ENCODE data around the gene TXNDC2. TPM values are rescaled to one million over a fixed set of nuclear protein-coding genes. Genes with fewer than 3 reads are reported as not detected.
"Not testable (repeated sequence)": the region's sequence is repeated elsewhere in the genome, so short reads cannot be mapped to it uniquely, and the experiment has no call there.

Gene TXNDC2
- total RNA-seq, 1 donor from 2014 or later = under 0.01 TPM

DNA sequence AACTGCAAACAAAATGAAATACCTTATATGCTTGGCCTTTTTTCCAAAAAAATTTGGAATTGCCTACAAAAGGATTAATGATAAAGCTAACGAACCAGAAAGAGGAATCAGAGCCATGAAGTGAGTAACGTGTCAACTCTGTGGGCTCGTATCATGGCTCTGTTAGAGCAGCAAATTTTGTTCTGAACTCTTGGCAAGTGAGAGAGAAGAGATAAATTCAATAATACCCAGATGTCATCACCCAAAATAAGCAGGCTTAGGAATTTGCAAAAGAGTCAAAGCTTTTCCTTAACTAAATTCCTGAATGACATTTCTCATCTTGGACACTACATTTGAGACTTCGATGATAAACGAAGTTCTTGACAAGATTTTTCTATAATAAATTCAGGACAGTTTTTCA is 4.4 kb downstream of the TXNDC2 start:
- TF ChIP-seq, protein P1, sequence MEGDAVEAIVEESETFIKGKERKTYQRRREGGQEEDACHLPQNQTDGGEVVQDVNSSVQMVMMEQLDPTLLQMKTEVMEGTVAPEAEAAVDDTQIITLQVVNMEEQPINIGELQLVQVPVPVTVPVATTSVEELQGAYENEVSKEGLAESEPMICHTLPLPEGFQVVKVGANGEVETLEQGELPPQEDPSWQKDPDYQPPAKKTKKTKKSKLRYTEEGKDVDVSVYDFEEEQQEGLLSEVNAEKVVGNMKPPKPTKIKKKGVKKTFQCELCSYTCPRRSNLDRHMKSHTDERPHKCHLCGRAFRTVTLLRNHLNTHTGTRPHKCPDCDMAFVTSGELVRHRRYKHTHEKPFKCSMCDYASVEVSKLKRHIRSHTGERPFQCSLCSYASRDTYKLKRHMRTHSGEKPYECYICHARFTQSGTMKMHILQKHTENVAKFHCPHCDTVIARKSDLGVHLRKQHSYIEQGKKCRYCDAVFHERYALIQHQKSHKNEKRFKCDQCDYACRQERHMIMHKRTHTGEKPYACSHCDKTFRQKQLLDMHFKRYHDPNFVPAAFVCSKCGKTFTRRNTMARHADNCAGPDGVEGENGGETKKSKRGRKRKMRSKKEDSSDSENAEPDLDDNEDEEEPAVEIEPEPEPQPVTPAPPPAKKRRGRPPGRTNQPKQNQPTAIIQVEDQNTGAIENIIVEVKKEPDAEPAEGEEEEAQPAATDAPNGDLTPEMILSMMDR (IDR thresholded peaks at IDR 0.05; ENCODE audit: insufficient read depth, low read length, severe bottlenecking) = no peak
- Histone ChIP-seq H3K36me3 (ENCODE audit: control insufficient read depth, insufficient read depth, low read length) (no peaks in the 10 kb centered on the region), H3K27me3 (ENCODE audit: control insufficient read depth, insufficient read depth, low read length) (no peaks in the 10 kb centered on the region), H3K4me3 (ENCODE audit: low read depth, low read length) (no peak overlapping the region)
- DNase-seq (ENCODE audit: low read depth) (no peak), FAIRE-seq (no peak)

DNA sequence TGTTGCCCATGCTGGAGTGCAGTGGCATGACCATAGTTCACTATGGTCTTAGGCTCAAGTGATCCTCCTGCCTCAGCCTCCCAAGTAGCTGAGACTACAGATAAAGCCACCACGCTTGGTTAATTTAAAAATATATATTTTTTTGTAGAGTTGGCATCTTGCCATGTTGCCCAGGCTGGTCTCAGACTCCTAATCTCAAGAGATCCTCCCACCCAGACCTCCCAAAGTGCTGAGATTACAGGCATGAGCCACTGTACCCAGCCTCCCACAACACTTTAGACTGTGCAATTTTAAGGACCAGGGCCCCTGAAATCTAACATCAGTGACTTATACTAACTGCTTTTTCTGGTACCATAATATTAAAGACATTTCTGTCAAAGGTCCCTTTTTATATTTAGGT is 5.2 kb downstream of the TXNDC2 start:
- DNase-seq (ENCODE audit: low read depth) (no peak), FAIRE-seq (no peak)
- H3K36me3 ChIP-seq (ENCODE audit: control insufficient read depth, insufficient read depth, low read length) = no peaks in the 10 kb centered on the region
- H3K4me3 ChIP-seq (ENCODE audit: low read depth, low read length) = no peak overlapping the region
- H3K27me3 ChIP-seq (ENCODE audit: control insufficient read depth, insufficient read depth, low read length) = no peaks in the 10 kb centered on the region
- TF ChIP-seq, protein P1 (IDR thresholded peaks at IDR 0.05; ENCODE audit: insufficient read depth, low read length, severe bottlenecking) = no peak

DNA sequence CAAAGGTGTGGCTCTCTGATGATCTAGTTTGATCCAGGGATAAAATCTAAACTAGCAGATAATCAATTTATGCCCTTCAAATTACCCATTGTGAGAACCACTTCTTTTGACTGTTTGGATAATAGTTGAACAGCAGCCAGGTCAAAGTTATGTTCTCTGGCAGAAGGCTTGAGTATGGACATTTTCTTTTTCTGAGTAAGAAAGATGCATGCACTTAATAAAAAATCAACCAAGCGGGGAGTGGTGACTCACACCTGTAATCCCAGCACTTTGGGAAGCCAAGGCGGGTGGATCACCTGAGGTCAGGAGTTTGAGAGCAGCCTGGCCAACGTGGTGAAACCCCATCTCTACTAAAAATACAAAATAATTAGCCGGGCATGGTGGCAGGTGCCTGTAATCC is 5.7 kb downstream of the TXNDC2 start:
- FAIRE-seq; H3K27me3 ChIP-seq (ENCODE audit: control insufficient read depth, insufficient read depth, low read length); H3K4me3 ChIP-seq (ENCODE audit: low read depth, low read length); DNase-seq (ENCODE audit: low read depth); H3K36me3 ChIP-seq (ENCODE audit: control insufficient read depth, insufficient read depth, low read length): not testable (repeated sequence)

GRCh38 chr18:9894454-9895068 is 8.8 kb downstream of the TXNDC2 start:
- TF ChIP-seq, protein P1 (IDR thresholded peaks at IDR 0.05; ENCODE audit: insufficient read depth, low read length, severe bottlenecking) = no peak
- FAIRE-seq (no peak), DNase-seq (ENCODE audit: low read depth) (peak; percentile 83)
- Histone ChIP-seq H3K4me3 (ENCODE audit: low read depth, low read length) (no peak overlapping the region), H3K27me3 (ENCODE audit: control insufficient read depth, insufficient read depth, low read length) (no peaks in the 10 kb centered on the region), H3K36me3 (ENCODE audit: control insufficient read depth, insufficient read depth, low read length) (no peaks in the 10 kb centered on the region)

- no peak overlapping the region for H3K4me3 ChIP-seq (ENCODE audit: low read depth, low read length)
- H3K27me3 ChIP-seq (ENCODE audit: control insufficient read depth, insufficient read depth, low read length) = no peaks in the 10 kb centered on the region
- no peak for DNase-seq (ENCODE audit: low read depth)
- TF ChIP-seq, protein P1 (IDR thresholded peaks at IDR 0.05; ENCODE audit: insufficient read depth, low read length, severe bottlenecking) = no peak
- no peaks in the 10 kb centered on the region for H3K36me3 ChIP-seq (ENCODE audit: control insufficient read depth, insufficient read depth, low read length)
- FAIRE-seq = no peak
Measured at GRCh38 chr18:9897129-9897528, 11.4 kb downstream of the TXNDC2 start.

DNA sequence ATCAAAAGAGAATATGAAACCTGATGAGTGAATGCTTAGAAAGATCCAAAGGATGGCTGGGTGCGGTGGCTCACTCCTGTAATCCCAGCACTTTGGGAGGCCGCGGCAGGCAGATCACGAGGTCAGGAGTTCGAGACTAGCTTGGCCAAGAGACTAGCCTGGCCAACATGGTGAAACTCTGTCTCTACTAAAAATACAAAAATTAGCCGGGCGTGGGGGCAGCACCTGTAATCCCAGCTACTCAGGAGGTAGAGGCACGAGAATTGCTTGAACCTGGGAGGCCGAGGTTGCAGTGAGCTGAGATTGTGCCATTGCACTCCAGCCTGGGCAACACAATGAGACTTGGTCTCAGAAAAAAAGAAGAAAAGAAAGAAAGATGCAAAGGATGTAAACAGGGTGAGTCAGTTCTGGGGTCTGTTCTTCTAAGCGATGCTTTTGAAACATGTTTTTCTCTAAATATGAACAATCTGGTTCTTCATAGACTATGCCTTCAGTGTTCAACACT is 12.1 kb downstream of the TXNDC2 start:
- not testable (repeated sequence) for H3K36me3 ChIP-seq (ENCODE audit: control insufficient read depth, insufficient read depth, low read length); DNase-seq (ENCODE audit: low read depth); H3K27me3 ChIP-seq (ENCODE audit: control insufficient read depth, insufficient read depth, low read length); H3K4me3 ChIP-seq (ENCODE audit: low read depth, low read length); FAIRE-seq
